ENCODE measurements around the gene IMMP2L. TPM values are rescaled to one million over a fixed set of nuclear protein-coding genes. Genes with fewer than 3 reads are reported as not detected.
"Not testable (repeated sequence)": the region's sequence is repeated elsewhere in the genome, so short reads cannot be mapped to it uniquely, and the experiment has no call there.

Gene IMMP2L
- total and polyA plus RNA-seq, 7 donors, result 9.3 to 43.0 (median 19.2) TPM

DNA sequence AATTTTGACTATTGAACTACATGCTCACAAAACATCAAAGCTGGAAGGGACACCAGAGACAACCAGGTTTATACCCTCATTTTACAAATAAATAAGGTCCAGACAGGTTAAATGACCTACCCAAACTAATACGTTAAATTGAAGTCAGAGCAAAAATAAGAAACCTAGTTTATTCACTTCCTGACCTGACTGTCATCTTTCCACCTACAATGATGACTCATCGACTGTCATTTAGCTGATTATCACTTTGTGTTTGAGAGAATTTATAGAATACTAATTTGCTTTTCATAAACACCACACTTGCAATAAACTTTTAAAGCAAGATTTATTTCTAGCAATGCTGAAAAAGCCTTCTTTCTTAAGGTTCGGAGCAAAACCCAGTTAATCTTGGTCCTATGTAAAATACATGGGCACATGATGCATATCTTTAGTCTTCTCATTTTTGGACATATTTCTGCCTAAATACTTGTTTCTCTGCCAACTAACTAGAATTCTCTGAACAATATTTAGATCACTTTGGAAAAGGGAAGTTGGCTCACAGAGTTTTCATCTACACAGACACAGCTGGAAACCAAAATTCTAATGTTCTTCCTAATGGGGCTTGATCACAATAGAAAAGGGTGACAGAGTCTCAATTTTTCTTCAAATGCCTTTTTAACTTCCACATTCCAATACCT is 488.1 kb downstream of the IMMP2L start:
- DNase-seq, result no peak
- Histone ChIP-seq H3K27me3 (ENCODE audit: insufficient read depth in 3 of 3, low read length in 2 of 3) (no peaks in the 10 kb centered on the region), H3K9me3 (no peaks in the 10 kb centered on the region), H3K36me3 (ENCODE audit: insufficient read depth in 1 of 2, low read depth in 1 of 2) (no peaks in the 10 kb centered on the region), H3K4me3 (no peak overlapping the region), H3K4me1 (peaks cover 5% of the 10 kb centered on the region), H3K27ac (no peak overlapping the region)
- intact Hi-C loops (cut with DNase I), result no loop called here
- 80 to 83% (median 81%) methylated on average over 3 of the region's 3 CpGs for WGBS, 3 donors
- ATAC-seq, result no peak
- TF ChIP-seq, protein P1, sequence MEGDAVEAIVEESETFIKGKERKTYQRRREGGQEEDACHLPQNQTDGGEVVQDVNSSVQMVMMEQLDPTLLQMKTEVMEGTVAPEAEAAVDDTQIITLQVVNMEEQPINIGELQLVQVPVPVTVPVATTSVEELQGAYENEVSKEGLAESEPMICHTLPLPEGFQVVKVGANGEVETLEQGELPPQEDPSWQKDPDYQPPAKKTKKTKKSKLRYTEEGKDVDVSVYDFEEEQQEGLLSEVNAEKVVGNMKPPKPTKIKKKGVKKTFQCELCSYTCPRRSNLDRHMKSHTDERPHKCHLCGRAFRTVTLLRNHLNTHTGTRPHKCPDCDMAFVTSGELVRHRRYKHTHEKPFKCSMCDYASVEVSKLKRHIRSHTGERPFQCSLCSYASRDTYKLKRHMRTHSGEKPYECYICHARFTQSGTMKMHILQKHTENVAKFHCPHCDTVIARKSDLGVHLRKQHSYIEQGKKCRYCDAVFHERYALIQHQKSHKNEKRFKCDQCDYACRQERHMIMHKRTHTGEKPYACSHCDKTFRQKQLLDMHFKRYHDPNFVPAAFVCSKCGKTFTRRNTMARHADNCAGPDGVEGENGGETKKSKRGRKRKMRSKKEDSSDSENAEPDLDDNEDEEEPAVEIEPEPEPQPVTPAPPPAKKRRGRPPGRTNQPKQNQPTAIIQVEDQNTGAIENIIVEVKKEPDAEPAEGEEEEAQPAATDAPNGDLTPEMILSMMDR (IDR thresholded peaks at IDR 0.05), result no peak

- H3K9me3 ChIP-seq, H3K27ac ChIP-seq: not testable (repeated sequence)
- ATAC-seq, result peak in 1 of 4 donors; percentile 51
These were observed 489.6 kb downstream of the IMMP2L start for GRCh38 chr7:111072658-111073057.

GRCh38 chr7:111071556-111071955 is 490.7 kb downstream of the IMMP2L start:
- intact Hi-C loops (cut with DNase I), result no loop called here
- DNase-seq (no peak), ATAC-seq (no peak)
- no peaks in the 10 kb centered on the region for H3K36me3 ChIP-seq (ENCODE audit: insufficient read depth in 1 of 2, low read depth in 1 of 2)
- H3K27ac ChIP-seq, result no peak overlapping the region
- H3K27me3 ChIP-seq (ENCODE audit: insufficient read depth in 3 of 3, low read length in 2 of 3), result no peaks in the 10 kb centered on the region
- peaks cover 9% of the 10 kb centered on the region for H3K4me1 ChIP-seq
- H3K4me3 ChIP-seq, result no peak overlapping the region
- TF ChIP-seq, protein P1 (IDR thresholded peaks at IDR 0.05), result no peak
- no peaks in the 10 kb centered on the region for H3K9me3 ChIP-seq

More at GRCh38 chr7:111072658-111073057, 489.6 kb downstream of the IMMP2L start:
- H3K4me3 ChIP-seq; H3K27me3 ChIP-seq (ENCODE audit: insufficient read depth in 3 of 3, low read length in 2 of 3); H3K36me3 ChIP-seq (ENCODE audit: insufficient read depth in 1 of 2, low read depth in 1 of 2); H3K4me1 ChIP-seq; DNase-seq; intact Hi-C loops (cut with DNase I): not testable (repeated sequence)
- 85 to 92% (median 90%) methylated on average over 9 of the region's 9 CpGs for WGBS, 3 donors

DNA sequence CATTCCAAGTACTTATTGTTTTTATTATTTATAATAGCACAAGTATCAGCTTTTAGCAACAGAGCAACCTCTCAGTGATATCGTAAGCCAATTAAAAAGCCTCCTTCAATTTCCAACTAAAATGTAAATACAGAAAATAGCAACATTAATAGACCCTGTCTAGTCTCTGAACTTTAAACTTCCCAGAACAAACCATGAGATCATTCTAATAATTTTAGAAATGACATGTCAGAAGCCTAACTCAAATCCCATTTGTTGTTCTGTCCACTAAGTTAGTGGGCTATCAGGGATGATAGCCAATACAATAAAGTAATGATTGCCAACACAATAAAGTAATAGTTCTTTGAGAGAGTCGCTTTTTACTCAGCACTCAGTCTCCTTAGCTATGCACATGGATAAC is 493.7 kb downstream of the IMMP2L start:
- no peaks in the 10 kb centered on the region for H3K27me3 ChIP-seq (ENCODE audit: insufficient read depth in 3 of 3, low read length in 2 of 3)
- no peaks in the 10 kb centered on the region for H3K9me3 ChIP-seq
- WGBS, 3 donors, result 76 to 87% (median 78%) methylated on average over 2 of the region's 2 CpGs
- TF ChIP-seq, protein P1 (IDR thresholded peaks at IDR 0.05), result no peak
- ATAC-seq, result no peak
- DNase-seq, result no peak
- intact Hi-C loops (cut with DNase I), result no loop called here
- H3K4me3 ChIP-seq, result no peak overlapping the region
- no peak overlapping the region for H3K27ac ChIP-seq
- no peaks in the 10 kb centered on the region for H3K36me3 ChIP-seq (ENCODE audit: insufficient read depth in 1 of 2, low read depth in 1 of 2)
- peaks cover 4% of the 10 kb centered on the region for H3K4me1 ChIP-seq

- no peaks in the 10 kb centered on the region for H3K27me3 ChIP-seq (ENCODE audit: insufficient read depth in 3 of 3, low read length in 2 of 3)
- ATAC-seq (no peak), DNase-seq (no peak)
- intact Hi-C loops (cut with DNase I), result no loop called here
- TF ChIP-seq, protein P1 (IDR thresholded peaks at IDR 0.05), result no peak
- H3K27ac ChIP-seq, result no peak overlapping the region
- WGBS, 3 donors, result 90 to 98% (median 97%) methylated on average over 2 of the region's 2 CpGs
- no peaks in the 10 kb centered on the region for H3K36me3 ChIP-seq (ENCODE audit: insufficient read depth in 1 of 2, low read depth in 1 of 2)
- no peak overlapping the region for H3K4me3 ChIP-seq
- peaks cover 4% of the 10 kb centered on the region for H3K4me1 ChIP-seq
- no peaks in the 10 kb centered on the region for H3K9me3 ChIP-seq
These were observed 494.6 kb downstream of the IMMP2L start for GRCh38 chr7:111067682-111068081.

Data from psoas muscle (tissue), 8 donors.